Activated T-cell treated with anti-CD3 and anti-CD28 coated beads, Interleukin-2, amount 50 U/mL, for 72 hours (primary cell): ENCODE data around the gene DDR1. TPM values are rescaled to one million over a fixed set of nuclear protein-coding genes. Genes with fewer than 3 reads are reported as not detected.

Experiments used
- ATAC-seq, 2 donors: fragments of 150-1000 bp; cut with Tn5 transposase; replicated peaks in 1 of 2; 2 replicates each; pipeline ENCODE4 v1.10.0; 2021; ENCODE audit warnings: moderate library complexity in 2 of 2, mild to moderate bottlenecking in 1 of 2
- DNase-seq, 2 donors: peaks; one replicate each; pipeline ENCODE4 v3.0.0; 2021 to 2022; ENCODE audit warnings: mixed read lengths in 1 of 2
- H3K27ac Mint-ChIP-seq: one replicate; pipeline ENCODE4 v1.8.0; 2022; ENCODE audit warnings: mild to moderate bottlenecking, moderate library complexity, mixed read lengths
- H3K27me3 Mint-ChIP-seq: one replicate; pipeline ENCODE4 v1.8.0; 2022; ENCODE audit warnings: low read depth, mixed read lengths
- H3K36me3 Mint-ChIP-seq, 2 donors: one replicate each; pipeline ENCODE4 v1.8.0; 2022; ENCODE audit warnings: mixed read lengths in 2 of 2, mild to moderate bottlenecking in 1 of 2; ENCODE audit not compliant: insufficient read depth in 2 of 2
- H3K4me1 Mint-ChIP-seq: one replicate; pipeline ENCODE4 v1.8.0; 2022; ENCODE audit warnings: low read depth, mixed read lengths
- H3K4me3 Mint-ChIP-seq, 2 donors: one replicate each; pipeline ENCODE4 v1.8.0; 2022; ENCODE audit warnings: mild to moderate bottlenecking in 2 of 2, mixed read lengths in 2 of 2, moderate library complexity in 2 of 2
- H3K9me3 Mint-ChIP-seq, 2 donors: one replicate each; pipeline ENCODE4 v1.8.0; 2022; ENCODE audit warnings: mixed read lengths in 2 of 2
- total RNA-seq, 2 donors: library from RNA; stranded (reverse); gene quantifications; one replicate each; pipeline ENCODE4 v1.2.3, GENCODE V29; 2022

Gene DDR1
- total RNA-seq, 2 donors from 2014 or later: 9.4 to 11.6 TPM

GRCh38 chr6:30928677-30929076 is 44.4 kb downstream of the DDR1 start:
- H3K27ac Mint-ChIP-seq: no peak overlapping the region
- H3K27me3 Mint-ChIP-seq: no peaks in the 10 kb centered on the region
- DNase-seq: no peak
- H3K4me1 Mint-ChIP-seq: no peaks in the 10 kb centered on the region
- no peak overlapping the region for H3K4me3 Mint-ChIP-seq
- no peak for ATAC-seq
- H3K9me3 Mint-ChIP-seq: peaks cover 3 to 4% of the 10 kb centered on the region in 2 donors
- peaks cover 3 to 16% of the 10 kb centered on the region in 2 donors for H3K36me3 Mint-ChIP-seq

GRCh38 chr6:30930506-30930905 is 46.2 kb downstream of the DDR1 start:
- H3K4me3 Mint-ChIP-seq: no peak overlapping the region
- H3K27ac Mint-ChIP-seq: no peak overlapping the region
- H3K9me3 Mint-ChIP-seq: peaks cover 3 to 4% of the 10 kb centered on the region in 2 donors
- peaks cover 6% of the 10 kb centered on the region for H3K4me1 Mint-ChIP-seq
- DNase-seq: no peak
- ATAC-seq: no peak
- peaks cover 3 to 14% of the 10 kb centered on the region in 2 donors for H3K36me3 Mint-ChIP-seq
- H3K27me3 Mint-ChIP-seq: no peaks in the 10 kb centered on the region

DNA sequence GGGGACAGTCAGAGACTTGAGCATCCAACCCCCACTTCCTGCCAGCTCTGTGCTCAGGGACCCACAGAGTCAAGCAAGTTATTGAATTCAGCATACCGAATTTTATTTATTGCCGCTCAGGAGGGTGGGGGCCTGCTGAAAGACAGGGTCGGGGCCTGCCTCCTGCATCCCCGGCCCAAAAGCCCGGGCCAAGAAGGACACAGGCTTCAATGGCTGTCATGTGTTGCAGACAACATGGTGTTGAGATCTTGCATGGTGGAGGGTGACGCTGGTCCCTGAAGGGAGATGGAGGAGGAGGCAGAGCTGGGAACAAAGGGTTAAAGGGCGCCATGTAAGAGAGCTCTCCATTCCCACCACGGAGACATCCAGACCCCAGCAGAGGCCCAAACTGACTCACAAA is 47.0 kb downstream of the DDR1 start:
- H3K36me3 Mint-ChIP-seq: peaks cover 3 to 14% of the 10 kb centered on the region in 2 donors
- H3K27me3 Mint-ChIP-seq: peaks cover under 1% of the 10 kb centered on the region
- DNase-seq (no peak), ATAC-seq (no peak)
- H3K4me3 Mint-ChIP-seq: no peak overlapping the region
- peaks cover 3 to 4% of the 10 kb centered on the region in 2 donors for H3K9me3 Mint-ChIP-seq
- H3K27ac Mint-ChIP-seq: no peak overlapping the region
- H3K4me1 Mint-ChIP-seq: peaks cover 7% of the 10 kb centered on the region

GRCh38 chr6:30931969-30932645 is 47.8 kb downstream of the DDR1 start, which contains the start of gene SFTA2:
SFTA2 (minus strand) TSS chr6:30932170; CDS start chr6:30932096, 74 bp downstream.
- Mint-ChIP-seq H3K36me3 (peaks cover 3 to 14% of the 10 kb centered on the region in 2 donors), H3K4me1 (peaks cover 7% of the 10 kb centered on the region), H3K4me3 (no peak within 1 kb of the TSS), H3K9me3 (peaks cover 3 to 4% of the 10 kb centered on the region in 2 donors), H3K27ac (no peak within 1 kb of the TSS), H3K27me3 (peaks cover 7% of the 10 kb centered on the region)
- ATAC-seq (no peak), DNase-seq (no peak)

- H3K4me1 Mint-ChIP-seq: peaks cover 7% of the 10 kb centered on the region
- no peak for ATAC-seq
Measured at GRCh38 chr6:30932665-30933365, 48.5 kb downstream of the DDR1 start.

GRCh38 chr6:30935018-30935417 is 50.7 kb downstream of the DDR1 start:
- peaks cover 7% of the 10 kb centered on the region for H3K4me1 Mint-ChIP-seq
- H3K36me3 Mint-ChIP-seq: no peaks in the 10 kb centered on the region
- ATAC-seq (no peak), DNase-seq (no peak)
- peaks cover 7% of the 10 kb centered on the region for H3K27me3 Mint-ChIP-seq
- H3K27ac Mint-ChIP-seq: no peak overlapping the region
- no peak overlapping the region for H3K4me3 Mint-ChIP-seq
- H3K9me3 Mint-ChIP-seq: no peaks in the 10 kb centered on the region

More at GRCh38 chr6:30932665-30933365, 48.5 kb downstream of the DDR1 start:
- no peak overlapping the region for H3K4me3 Mint-ChIP-seq
- no peak overlapping the region for H3K27ac Mint-ChIP-seq
- H3K36me3 Mint-ChIP-seq: peaks cover 3 to 9% of the 10 kb centered on the region in 2 donors
- peaks cover 3 to 4% of the 10 kb centered on the region in 2 donors for H3K9me3 Mint-ChIP-seq
- peaks cover 7% of the 10 kb centered on the region for H3K27me3 Mint-ChIP-seq
- DNase-seq: no peak

DNA sequence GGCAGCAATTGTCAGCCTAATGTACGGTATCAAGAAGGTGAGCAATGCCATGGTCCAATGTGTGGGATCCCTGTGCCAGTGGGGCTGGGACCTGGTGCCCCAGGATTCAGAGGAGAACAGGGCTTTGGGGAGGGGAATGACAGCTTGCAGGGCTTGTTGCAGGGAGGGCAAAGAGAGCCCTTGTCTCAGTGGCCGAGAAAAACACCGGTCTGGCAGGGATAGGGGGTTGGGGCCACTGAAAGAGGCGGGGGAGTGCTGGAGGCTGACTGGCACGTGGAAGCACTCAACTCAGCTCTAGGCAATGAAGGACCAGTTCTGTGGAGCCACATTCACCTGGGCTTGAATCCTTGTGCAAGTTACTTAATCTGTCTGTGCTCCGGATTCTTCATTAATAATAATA is 52.9 kb downstream of the DDR1 start:
- no peak overlapping the region for H3K27ac Mint-ChIP-seq
- H3K36me3 Mint-ChIP-seq: no peaks in the 10 kb centered on the region
- no peak for DNase-seq
- H3K9me3 Mint-ChIP-seq: no peaks in the 10 kb centered on the region
- H3K27me3 Mint-ChIP-seq: peaks cover 23% of the 10 kb centered on the region
- no peak for ATAC-seq
- no peak overlapping the region for H3K4me3 Mint-ChIP-seq
- peaks cover 7% of the 10 kb centered on the region for H3K4me1 Mint-ChIP-seq

- H3K27ac Mint-ChIP-seq: no peak overlapping the region
- no peak overlapping the region for H3K4me3 Mint-ChIP-seq
- peaks cover 38% of the 10 kb centered on the region for H3K27me3 Mint-ChIP-seq
- DNase-seq (no peak), ATAC-seq (no peak)
- H3K4me1 Mint-ChIP-seq: peaks cover 17% of the 10 kb centered on the region
- no peaks in the 10 kb centered on the region for H3K9me3 Mint-ChIP-seq
- no peaks in the 10 kb centered on the region for H3K36me3 Mint-ChIP-seq
Measured at GRCh38 chr6:30938730-30939129, 54.4 kb downstream of the DDR1 start.

- DNase-seq: no peak
- no peaks in the 10 kb centered on the region for H3K9me3 Mint-ChIP-seq
Measured at GRCh38 chr6:30939473-30939872, 55.2 kb downstream of the DDR1 start.

GRCh38 chr6:30940361-30940986 is 56.2 kb downstream of the DDR1 start, which contains the start of gene MUCL3:
MUCL3 (plus strand) TSS chr6:30940973; CDS start chr6:30941000, 27 bp downstream.
- Mint-ChIP-seq H3K27me3 (peaks cover 55% of the 10 kb centered on the region), H3K4me1 (peaks cover 11% of the 10 kb centered on the region), H3K9me3 (no peaks in the 10 kb centered on the region), H3K4me3 (no peak within 1 kb of the TSS), H3K36me3 (no peaks in the 10 kb centered on the region), H3K27ac (no peak within 1 kb of the TSS)
- DNase-seq (no peak), ATAC-seq (no peak)

More at GRCh38 chr6:30939473-30939872, 55.2 kb downstream of the DDR1 start:
- H3K36me3 Mint-ChIP-seq: no peaks in the 10 kb centered on the region
- H3K27me3 Mint-ChIP-seq: peaks cover 45% of the 10 kb centered on the region
- no peak overlapping the region for H3K4me3 Mint-ChIP-seq
- H3K27ac Mint-ChIP-seq: no peak overlapping the region
- ATAC-seq: no peak
- H3K4me1 Mint-ChIP-seq: peaks cover 17% of the 10 kb centered on the region

DNA sequence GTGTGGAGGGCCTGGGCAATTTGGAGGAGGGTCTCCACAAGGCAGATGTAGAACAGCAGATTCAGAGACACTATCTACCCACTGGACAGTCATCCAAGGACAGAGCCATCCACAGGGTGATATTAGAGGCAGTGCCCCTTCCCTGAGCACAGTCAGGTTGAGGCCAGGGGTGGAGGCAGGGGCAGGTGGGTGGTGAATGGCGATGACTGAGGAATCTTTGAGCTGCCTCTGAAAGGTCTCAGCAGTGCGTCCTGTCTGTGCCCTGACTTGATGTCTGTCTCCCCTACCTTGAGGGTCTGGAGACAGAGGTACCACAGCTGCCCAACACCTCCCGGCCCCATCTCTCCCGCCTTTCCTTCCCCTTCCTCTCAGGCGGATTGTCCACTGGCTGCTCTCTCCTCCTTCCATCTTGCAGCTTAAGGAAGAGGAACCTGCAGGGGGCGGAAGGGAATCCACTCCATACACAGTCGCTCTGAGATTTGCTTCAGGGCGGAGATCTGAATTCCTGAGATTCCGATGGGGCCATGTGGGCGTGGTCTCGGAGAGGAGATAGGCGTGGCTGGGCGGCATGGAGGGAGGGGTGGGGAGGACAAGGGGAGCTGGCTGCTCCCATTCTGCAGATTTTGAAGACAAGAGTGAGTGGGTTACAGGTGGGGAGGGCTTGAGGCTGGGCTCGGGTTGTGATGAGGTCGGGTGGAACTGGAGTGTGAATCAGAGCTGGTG is 58.2 kb downstream of the DDR1 start:
- no peak for ATAC-seq

GRCh38 chr6:30944051-30944450 is 59.7 kb downstream of the DDR1 start:
- DNase-seq (no peak), ATAC-seq (no peak)
- H3K27me3 Mint-ChIP-seq: peaks cover 82% of the 10 kb centered on the region
- H3K36me3 Mint-ChIP-seq: no peaks in the 10 kb centered on the region
- H3K4me3 Mint-ChIP-seq: no peak overlapping the region
- H3K9me3 Mint-ChIP-seq: no peaks in the 10 kb centered on the region
- H3K27ac Mint-ChIP-seq: no peak overlapping the region
- H3K4me1 Mint-ChIP-seq: peaks cover 10% of the 10 kb centered on the region

More for the DNA sequence above, 58.2 kb downstream of the DDR1 start:
- H3K4me3 Mint-ChIP-seq: no peak overlapping the region
- peaks cover 10% of the 10 kb centered on the region for H3K4me1 Mint-ChIP-seq
- DNase-seq: no peak
- no peaks in the 10 kb centered on the region for H3K9me3 Mint-ChIP-seq
- no peak overlapping the region for H3K27ac Mint-ChIP-seq
- H3K27me3 Mint-ChIP-seq: peaks cover 67% of the 10 kb centered on the region
- no peaks in the 10 kb centered on the region for H3K36me3 Mint-ChIP-seq
